ENCODE results near the gene ATP6V0A1.
A peak's percentile ranks its signal among the peaks of the same experiment; 100 is the strongest.

The ATP6V0A1 gene

DNA sequence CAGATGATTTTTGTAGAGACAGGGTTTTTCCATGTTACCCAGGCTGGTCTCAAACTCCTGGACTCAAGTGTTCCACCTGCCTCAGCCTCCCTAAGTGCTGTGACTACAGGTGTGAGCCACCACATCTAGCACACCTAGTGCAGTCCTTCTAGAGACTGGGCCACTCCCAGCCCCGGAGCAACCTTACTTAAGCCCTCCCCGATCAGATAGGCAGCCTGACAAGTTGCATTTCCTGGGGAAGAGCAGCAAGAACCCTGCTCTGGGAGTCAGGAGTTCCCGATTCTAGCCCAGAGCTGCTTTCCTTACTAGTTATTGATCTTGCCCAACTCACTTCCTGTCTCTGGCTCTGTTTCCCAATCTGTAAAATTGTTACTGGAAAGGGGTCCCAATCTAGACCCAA is 70.4 kb downstream of the ATP6V0A1 start:
- H3K27ac ChIP-seq (replicated peaks): no peak overlapping the region
- no peak for DNase-seq (ENCODE audit: low read depth in 1 of 2, low spot score in 1 of 2)
- no peak overlapping the region for H3K4me3 ChIP-seq (replicated peaks; ENCODE audit: insufficient read depth, low read length)
- H3K27me3 ChIP-seq (ENCODE audit: insufficient read depth, poor library complexity, severe bottlenecking): no peaks in the 10 kb centered on the region
- TF ChIP-seq SPI1 (IDR thresholded peaks at IDR 0.05; ENCODE audit: borderline replicate concordance, low read depth) (no peak), GABPA (IDR thresholded peaks at IDR 0.05; ENCODE audit: low read depth) (no peak), POLR2AphosphoS5 (IDR thresholded peaks at IDR 0.05; ENCODE audit: low read depth) (no peak)
- TF ChIP-seq, protein P1, sequence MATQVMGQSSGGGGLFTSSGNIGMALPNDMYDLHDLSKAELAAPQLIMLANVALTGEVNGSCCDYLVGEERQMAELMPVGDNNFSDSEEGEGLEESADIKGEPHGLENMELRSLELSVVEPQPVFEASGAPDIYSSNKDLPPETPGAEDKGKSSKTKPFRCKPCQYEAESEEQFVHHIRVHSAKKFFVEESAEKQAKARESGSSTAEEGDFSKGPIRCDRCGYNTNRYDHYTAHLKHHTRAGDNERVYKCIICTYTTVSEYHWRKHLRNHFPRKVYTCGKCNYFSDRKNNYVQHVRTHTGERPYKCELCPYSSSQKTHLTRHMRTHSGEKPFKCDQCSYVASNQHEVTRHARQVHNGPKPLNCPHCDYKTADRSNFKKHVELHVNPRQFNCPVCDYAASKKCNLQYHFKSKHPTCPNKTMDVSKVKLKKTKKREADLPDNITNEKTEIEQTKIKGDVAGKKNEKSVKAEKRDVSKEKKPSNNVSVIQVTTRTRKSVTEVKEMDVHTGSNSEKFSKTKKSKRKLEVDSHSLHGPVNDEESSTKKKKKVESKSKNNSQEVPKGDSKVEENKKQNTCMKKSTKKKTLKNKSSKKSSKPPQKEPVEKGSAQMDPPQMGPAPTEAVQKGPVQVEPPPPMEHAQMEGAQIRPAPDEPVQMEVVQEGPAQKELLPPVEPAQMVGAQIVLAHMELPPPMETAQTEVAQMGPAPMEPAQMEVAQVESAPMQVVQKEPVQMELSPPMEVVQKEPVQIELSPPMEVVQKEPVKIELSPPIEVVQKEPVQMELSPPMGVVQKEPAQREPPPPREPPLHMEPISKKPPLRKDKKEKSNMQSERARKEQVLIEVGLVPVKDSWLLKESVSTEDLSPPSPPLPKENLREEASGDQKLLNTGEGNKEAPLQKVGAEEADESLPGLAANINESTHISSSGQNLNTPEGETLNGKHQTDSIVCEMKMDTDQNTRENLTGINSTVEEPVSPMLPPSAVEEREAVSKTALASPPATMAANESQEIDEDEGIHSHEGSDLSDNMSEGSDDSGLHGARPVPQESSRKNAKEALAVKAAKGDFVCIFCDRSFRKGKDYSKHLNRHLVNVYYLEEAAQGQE (IDR thresholded peaks at IDR 0.05; ENCODE audit: insufficient replicate concordance, low read depth): no peak
- TF ChIP-seq, protein P2, sequence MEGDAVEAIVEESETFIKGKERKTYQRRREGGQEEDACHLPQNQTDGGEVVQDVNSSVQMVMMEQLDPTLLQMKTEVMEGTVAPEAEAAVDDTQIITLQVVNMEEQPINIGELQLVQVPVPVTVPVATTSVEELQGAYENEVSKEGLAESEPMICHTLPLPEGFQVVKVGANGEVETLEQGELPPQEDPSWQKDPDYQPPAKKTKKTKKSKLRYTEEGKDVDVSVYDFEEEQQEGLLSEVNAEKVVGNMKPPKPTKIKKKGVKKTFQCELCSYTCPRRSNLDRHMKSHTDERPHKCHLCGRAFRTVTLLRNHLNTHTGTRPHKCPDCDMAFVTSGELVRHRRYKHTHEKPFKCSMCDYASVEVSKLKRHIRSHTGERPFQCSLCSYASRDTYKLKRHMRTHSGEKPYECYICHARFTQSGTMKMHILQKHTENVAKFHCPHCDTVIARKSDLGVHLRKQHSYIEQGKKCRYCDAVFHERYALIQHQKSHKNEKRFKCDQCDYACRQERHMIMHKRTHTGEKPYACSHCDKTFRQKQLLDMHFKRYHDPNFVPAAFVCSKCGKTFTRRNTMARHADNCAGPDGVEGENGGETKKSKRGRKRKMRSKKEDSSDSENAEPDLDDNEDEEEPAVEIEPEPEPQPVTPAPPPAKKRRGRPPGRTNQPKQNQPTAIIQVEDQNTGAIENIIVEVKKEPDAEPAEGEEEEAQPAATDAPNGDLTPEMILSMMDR (IDR thresholded peaks at IDR 0.05; ENCODE audit: insufficient read depth, low read length): no peak

DNA sequence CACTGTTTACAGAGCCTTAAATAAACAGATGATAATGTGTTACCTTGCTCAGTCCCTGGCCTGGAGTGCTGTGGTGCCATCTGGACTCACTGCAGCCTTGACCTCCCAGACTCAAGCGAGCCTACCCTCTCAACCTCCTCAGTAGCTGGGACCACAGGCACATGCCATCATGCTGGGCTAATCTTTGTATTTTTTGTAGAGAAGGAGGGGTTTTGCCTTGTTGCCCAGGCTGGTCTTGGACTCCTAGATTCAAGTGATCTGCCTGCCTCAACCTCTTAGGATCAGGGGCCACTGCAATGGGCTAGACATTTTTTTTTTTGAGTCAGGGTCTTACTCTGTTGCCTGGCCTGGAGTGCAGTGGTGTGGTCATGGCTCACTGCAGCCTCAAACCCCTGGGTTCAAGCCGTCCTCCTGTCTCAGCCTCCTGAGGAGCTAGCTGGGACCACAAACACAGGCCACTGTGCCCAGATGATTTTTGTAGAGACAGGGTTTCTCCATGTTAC is 72.3 kb downstream of the ATP6V0A1 start:
- H3K27ac ChIP-seq (replicated peaks): no peak overlapping the region
- no peak overlapping the region for H3K4me3 ChIP-seq (replicated peaks; ENCODE audit: insufficient read depth, low read length)
- H3K27me3 ChIP-seq (ENCODE audit: insufficient read depth, poor library complexity, severe bottlenecking): no peaks in the 10 kb centered on the region
- TF ChIP-seq, protein P1 (IDR thresholded peaks at IDR 0.05; ENCODE audit: insufficient replicate concordance, low read depth): no peak
- no peak for TF ChIP-seq GABPA (IDR thresholded peaks at IDR 0.05; ENCODE audit: low read depth)
- no peak for TF ChIP-seq POLR2AphosphoS5 (IDR thresholded peaks at IDR 0.05; ENCODE audit: low read depth)
- TF ChIP-seq, protein P2 (IDR thresholded peaks at IDR 0.05; ENCODE audit: insufficient read depth, low read length): no peak
- no peak for TF ChIP-seq SPI1 (IDR thresholded peaks at IDR 0.05; ENCODE audit: borderline replicate concordance, low read depth)
- DNase-seq (ENCODE audit: low read depth in 1 of 2, low spot score in 1 of 2): no peak

DNA sequence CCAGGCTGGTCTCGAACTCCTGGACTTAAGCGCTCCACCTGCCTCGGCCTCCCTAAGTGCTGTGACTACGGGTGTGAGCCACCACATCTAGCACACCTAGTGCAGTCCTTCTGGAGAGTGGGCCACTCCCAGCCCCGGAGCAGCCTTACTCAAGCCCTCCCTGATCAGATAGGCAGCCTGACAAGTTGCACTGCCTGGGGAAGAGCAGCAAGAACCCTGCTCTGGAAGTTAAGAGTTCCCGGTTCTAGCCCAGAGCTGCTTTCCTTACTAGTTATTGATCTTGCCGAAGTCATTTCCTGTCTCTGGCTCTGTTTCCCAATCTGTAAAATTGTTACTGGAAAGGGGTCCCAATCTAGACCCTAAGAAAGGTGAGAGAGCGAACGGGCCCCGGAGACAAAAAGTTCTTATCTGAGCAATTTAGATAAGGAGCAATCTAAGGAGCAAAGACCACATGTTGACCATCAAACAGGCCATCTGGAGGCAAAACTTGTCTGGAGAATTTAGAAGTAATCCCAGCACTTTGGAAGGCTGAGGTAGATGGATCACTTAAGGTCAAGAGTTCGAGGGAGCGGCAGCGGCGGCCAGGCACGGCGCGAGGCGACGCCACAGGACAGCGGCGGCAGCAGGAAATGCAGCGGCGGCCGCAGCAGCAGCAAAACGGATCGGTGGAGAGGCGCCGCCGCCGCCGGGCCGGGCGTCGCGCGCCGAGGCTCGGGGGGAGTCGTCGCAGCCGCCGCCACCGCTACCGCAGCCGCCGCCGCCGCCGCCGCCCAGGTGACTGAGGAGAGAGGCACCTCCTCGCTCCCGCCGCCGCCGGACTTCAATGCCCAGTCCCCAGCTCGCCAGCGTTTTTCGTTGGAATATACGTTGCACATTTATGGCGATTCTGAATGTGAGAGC is 73.0 kb downstream of the ATP6V0A1 start:
- Histone ChIP-seq H3K4me3 (replicated peaks; ENCODE audit: insufficient read depth, low read length) (peak overlapping the region; percentile 43), H3K27me3 (ENCODE audit: insufficient read depth, poor library complexity, severe bottlenecking) (no peaks in the 10 kb centered on the region), H3K27ac (replicated peaks) (peak overlapping the region; percentile 57)
- TF ChIP-seq POLR2AphosphoS5 (IDR thresholded peaks at IDR 0.05; ENCODE audit: low read depth): no peak
- TF ChIP-seq, protein P2 (IDR thresholded peaks at IDR 0.05; ENCODE audit: insufficient read depth, low read length): no peak
- no peak for TF ChIP-seq SPI1 (IDR thresholded peaks at IDR 0.05; ENCODE audit: borderline replicate concordance, low read depth)
- no peak for TF ChIP-seq GABPA (IDR thresholded peaks at IDR 0.05; ENCODE audit: low read depth)
- DNase-seq (ENCODE audit: low read depth in 1 of 2, low spot score in 1 of 2): peak in 1 of 2 experiments; percentile 47
